ENCODE results near the gene UGT1A3.

The UGT1A3 gene

DNA sequence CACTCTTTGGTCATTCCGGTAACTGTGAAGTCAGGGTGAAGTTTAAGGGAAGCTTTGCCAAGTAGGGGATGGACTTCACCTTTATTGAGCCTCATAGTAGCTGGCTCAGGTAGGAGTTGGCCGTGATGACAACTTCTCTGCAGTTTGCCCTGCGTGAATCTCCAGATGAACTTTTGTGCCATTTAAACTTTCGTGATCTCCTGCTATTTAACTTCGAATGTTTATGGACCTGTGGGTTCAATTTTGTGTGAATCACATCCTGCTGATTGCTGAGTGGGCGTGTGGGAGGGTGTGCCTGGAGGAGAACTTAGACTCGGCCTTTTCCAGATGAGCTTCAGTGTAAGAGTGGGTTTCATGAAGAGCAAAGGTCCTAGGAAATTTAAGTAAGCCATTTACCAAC is 35.4 kb downstream of the UGT1A3 start:
- no peaks in the 10 kb centered on the region for H3F3A ChIP-seq (ENCODE audit: insufficient read depth, low read length)
- no peak overlapping the region for H3K27ac ChIP-seq (ENCODE audit: low read length)
- H2AFZ ChIP-seq (ENCODE audit: low read length), result no peak overlapping the region
- H3K36me3 ChIP-seq (replicated peaks; ENCODE audit: insufficient read depth, low read length), result no peaks in the 10 kb centered on the region
- no peaks in the 10 kb centered on the region for H3K27me3 ChIP-seq (replicated peaks; ENCODE audit: insufficient read depth, low read length)
- no peaks in the 10 kb centered on the region for H4K20me1 ChIP-seq (ENCODE audit: insufficient read depth, low read length)
- no peak overlapping the region for H3K9ac ChIP-seq (ENCODE audit: low read length)
- H3K4me2 ChIP-seq (ENCODE audit: low read depth, low read length), result no peak overlapping the region
- no peaks in the 10 kb centered on the region for H3K9me2 ChIP-seq (replicated peaks; ENCODE audit: insufficient read depth, low read length)
- H3K4me1 ChIP-seq (ENCODE audit: low read length), result no peaks in the 10 kb centered on the region
- H3K4me3 ChIP-seq (ENCODE audit: low read length), result no peak overlapping the region
- no peak for DNase-seq
- H3K9me3 ChIP-seq (replicated peaks; ENCODE audit: insufficient read depth, low read length), result no peaks in the 10 kb centered on the region
- TF ChIP-seq EZH2phosphoT487 (IDR thresholded peaks at IDR 0.05; ENCODE audit: low read length) (no peak), CTCF (IDR thresholded peaks at IDR 0.05; ENCODE audit: low read length) (no peak), EZH2 (optimal IDR thresholded peaks at IDR 0.05; ENCODE audit: low read depth, low read length) (no peak)
- H3K79me2 ChIP-seq (ENCODE audit: low read length), result no peaks in the 10 kb centered on the region

DNA sequence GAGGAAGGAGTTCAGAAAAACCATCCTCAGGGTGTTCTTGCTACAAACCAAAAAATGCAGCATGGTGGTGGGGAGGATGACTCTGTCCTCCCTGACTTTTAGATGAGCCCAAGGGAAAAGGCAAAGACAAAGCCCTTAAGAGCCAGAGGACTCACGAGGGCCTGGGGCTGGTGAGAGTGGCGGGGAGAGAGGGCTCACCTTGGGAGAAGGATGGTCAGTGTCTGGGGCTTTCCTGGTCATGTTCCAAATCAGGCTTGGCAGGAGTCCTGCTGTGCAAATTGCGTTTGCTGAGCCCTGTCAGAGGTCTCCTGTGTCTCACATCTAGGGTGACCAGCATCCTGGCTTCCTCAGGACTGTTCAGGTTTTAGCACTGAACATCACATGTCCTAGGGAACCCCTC is 35.9 kb downstream of the UGT1A3 start:
- H3K4me3 ChIP-seq (ENCODE audit: low read length), result no peak overlapping the region
- no peak overlapping the region for H2AFZ ChIP-seq (ENCODE audit: low read length)
- H3K36me3 ChIP-seq (replicated peaks; ENCODE audit: insufficient read depth, low read length), result no peaks in the 10 kb centered on the region
- H3K9ac ChIP-seq (ENCODE audit: low read length), result no peak overlapping the region
- no peaks in the 10 kb centered on the region for H3F3A ChIP-seq (ENCODE audit: insufficient read depth, low read length)
- no peaks in the 10 kb centered on the region for H3K27me3 ChIP-seq (replicated peaks; ENCODE audit: insufficient read depth, low read length)
- TF ChIP-seq CTCF (IDR thresholded peaks at IDR 0.05; ENCODE audit: low read length), result no peak
- no peak for TF ChIP-seq EZH2 (optimal IDR thresholded peaks at IDR 0.05; ENCODE audit: low read depth, low read length)
- no peaks in the 10 kb centered on the region for H3K4me1 ChIP-seq (ENCODE audit: low read length)
- H3K79me2 ChIP-seq (ENCODE audit: low read length), result no peaks in the 10 kb centered on the region
- no peak for DNase-seq
- no peak overlapping the region for H3K4me2 ChIP-seq (ENCODE audit: low read depth, low read length)
- no peak overlapping the region for H3K27ac ChIP-seq (ENCODE audit: low read length)
- no peaks in the 10 kb centered on the region for H4K20me1 ChIP-seq (ENCODE audit: insufficient read depth, low read length)
- H3K9me3 ChIP-seq (replicated peaks; ENCODE audit: insufficient read depth, low read length), result no peaks in the 10 kb centered on the region
- H3K9me2 ChIP-seq (replicated peaks; ENCODE audit: insufficient read depth, low read length), result no peaks in the 10 kb centered on the region

DNA sequence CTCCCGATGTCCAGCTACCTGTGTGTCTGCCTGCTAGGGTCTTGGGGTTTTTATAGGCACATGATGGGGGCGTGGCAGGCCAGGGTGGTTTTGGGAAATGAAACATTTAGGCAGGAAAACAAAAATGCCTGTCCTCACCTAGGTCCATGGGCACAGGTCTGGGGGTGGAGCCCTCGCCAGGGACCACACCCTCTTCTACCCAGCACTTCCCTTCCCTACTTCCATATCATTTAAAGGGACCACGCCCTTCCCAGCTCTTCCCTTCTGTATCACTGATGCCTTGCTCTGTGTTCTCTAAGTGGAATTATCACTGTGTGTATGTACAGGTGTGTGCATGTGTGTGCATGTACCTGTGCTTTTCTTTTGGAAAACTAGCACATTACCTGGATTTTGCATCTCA is 37.6 kb downstream of the UGT1A3 start:
- H3K27ac ChIP-seq (ENCODE audit: low read length), result no peak overlapping the region
- no peaks in the 10 kb centered on the region for H3K4me1 ChIP-seq (ENCODE audit: low read length)
- DNase-seq, result no peak
- H3F3A ChIP-seq (ENCODE audit: insufficient read depth, low read length), result no peaks in the 10 kb centered on the region
- H4K20me1 ChIP-seq (ENCODE audit: insufficient read depth, low read length), result no peaks in the 10 kb centered on the region
- no peaks in the 10 kb centered on the region for H3K79me2 ChIP-seq (ENCODE audit: low read length)
- TF ChIP-seq EZH2phosphoT487 (IDR thresholded peaks at IDR 0.05; ENCODE audit: low read length) (no peak), CTCF (IDR thresholded peaks at IDR 0.05; ENCODE audit: low read length) (no peak), EZH2 (optimal IDR thresholded peaks at IDR 0.05; ENCODE audit: low read depth, low read length) (no peak)
- no peaks in the 10 kb centered on the region for H3K9me3 ChIP-seq (replicated peaks; ENCODE audit: insufficient read depth, low read length)
- no peaks in the 10 kb centered on the region for H3K36me3 ChIP-seq (replicated peaks; ENCODE audit: insufficient read depth, low read length)
- H3K4me2 ChIP-seq (ENCODE audit: low read depth, low read length), result no peak overlapping the region
- no peak overlapping the region for H3K9ac ChIP-seq (ENCODE audit: low read length)
- H3K4me3 ChIP-seq (ENCODE audit: low read length), result no peak overlapping the region
- H2AFZ ChIP-seq (ENCODE audit: low read length), result no peak overlapping the region
- H3K9me2 ChIP-seq (replicated peaks; ENCODE audit: insufficient read depth, low read length), result no peaks in the 10 kb centered on the region
- H3K27me3 ChIP-seq (replicated peaks; ENCODE audit: insufficient read depth, low read length), result no peaks in the 10 kb centered on the region

Measured in MM.1S (cell line).